Kidney (tissue), 14 donors: Measurements from ENCODE around the gene HK1. TPM values are rescaled to one million over a fixed set of nuclear protein-coding genes. Genes with fewer than 3 reads are reported as not detected.
A peak's percentile ranks its signal among the peaks of the same experiment; 100 is the strongest.

Source experiments
- DNase-seq, 5 donors: peaks; one replicate each; pipeline ENCODE4 v3.0.0-alpha.2; 2013 to 2020
- FAIRE-seq: peaks from 2 replicates; lab custom pipeline; 2012; peaks lifted over from hg19 to GRCh38; lab: Jason Lieb, UNC
- H3K27ac ChIP-seq, 2 donors: one replicate each; pipeline ENCODE4 v1.7.0; 2013; ENCODE audit warnings: low read depth in 2 of 2, low read length in 2 of 2, inconsistent platforms in 1 of 2
- H3K27me3 ChIP-seq: one replicate; pipeline ENCODE4 v1.7.1; 2013; ENCODE audit warnings: low read length, inconsistent platforms; ENCODE audit not compliant: control insufficient read depth, insufficient read depth
- H3K36me3 ChIP-seq, 3 donors: one replicate each; pipeline versions ENCODE4 v1.7.0 to v1.7.1; 2013; ENCODE audit warnings: low read length in 3 of 3, control low read depth in 1 of 3, inconsistent platforms in 1 of 3; ENCODE audit not compliant: insufficient read depth in 3 of 3, control insufficient read depth in 2 of 3
- H3K4me1 ChIP-seq, 3 donors: one replicate each; pipeline versions ENCODE4 v1.7.0 to v1.7.1; 2013; ENCODE audit warnings: low read length in 3 of 3, inconsistent platforms in 1 of 3, low read depth in 1 of 3; ENCODE audit not compliant: control insufficient read depth in 2 of 3, insufficient read depth in 2 of 3
- H3K4me3 ChIP-seq, 3 donors: one replicate each; pipeline versions ENCODE4 v1.7.0 to v1.8.1; 2013; ENCODE audit warnings: low read length in 3 of 3, control low read depth in 1 of 3, inconsistent platforms in 1 of 3
- H3K9ac ChIP-seq, 3 donors: one replicate each; pipeline versions ENCODE4 v1.7.0 to v1.7.1; 2013; ENCODE audit warnings: low read length in 3 of 3, control low read depth in 1 of 3, inconsistent platforms in 1 of 3
- H3K9me3 ChIP-seq, 3 donors: one replicate each; pipeline versions ENCODE4 v1.7.0 to v1.7.1; 2013; ENCODE audit warnings: low read length in 3 of 3, control low read depth in 1 of 3, inconsistent platforms in 1 of 3; ENCODE audit not compliant: control insufficient read depth in 2 of 3, insufficient read depth in 1 of 3
- intact Hi-C: fragments of 100-400 bp; cut with DNase I; formaldehyde crosslinking; loops from one replicate; pipeline ENCODE4 v1.11.1; 2022
- polyA plus RNA-seq: library from polyadenylated mRNA; stranded (reverse); fragments of 350-450 nt; fragmentation: Illumina TruSeq; extraction: RNeasy Lipid Tissue Mini Kit (QIAGEN cat#74804); gene quantifications from one replicate; pipeline ENCODE4 v1.2.3, GENCODE V29; 2014; ENCODE audit warnings: low read depth, low replicate concordance; ENCODE audit not compliant: insufficient read depth
- total RNA-seq: library from RNA; stranded (reverse); fragmentation: NEBNext Ultra II Directional; extraction: Animal tissue kit (Norgen Biotek cat#: 25700); gene quantifications from one replicate; pipeline ENCODE4 v1.2.1, GENCODE V29; 2021
- TF ChIP-seq, protein P1 (sequence below): IDR thresholded peaks from 3 replicates; pipeline ENCODE4 v1.5.1; 2012; ENCODE audit warnings: mild to moderate bottlenecking, moderate library complexity, borderline replicate concordance; ENCODE audit not compliant: insufficient read depth; ENCODE audit errors: extremely low read depth
- donor health status: control.
- donor health status: control.
- donor health status: control.
- donor health status: control.
- donor health status: control.
- donor health status: DM: yes; HTN: yes; CAD: no.
- donor health status: Normal renal cell carcinoma (clear cell type).

The HK1 gene
- total and polyA plus RNA-seq, 2 donors from 2014 or later, result 35.9 to 84.9 TPM

DNA sequence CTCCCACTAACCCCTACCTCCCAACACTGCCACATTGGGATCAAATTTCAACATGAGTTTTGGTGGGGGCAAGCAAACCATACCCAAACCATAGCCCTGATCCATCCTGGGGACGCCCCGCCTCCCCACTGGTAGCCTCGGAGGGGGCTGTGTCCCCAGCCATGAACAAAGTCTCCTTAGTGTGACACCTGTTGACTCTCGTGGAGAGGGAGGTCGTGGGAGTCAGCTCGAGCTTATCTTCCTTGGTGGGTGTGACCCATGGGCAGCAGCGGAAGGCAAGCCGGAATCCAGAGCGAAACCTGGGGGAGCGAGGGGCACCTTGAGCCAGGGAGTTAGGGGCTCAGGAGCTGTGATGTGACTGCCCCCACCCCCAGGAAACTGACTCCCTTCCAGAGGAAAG, 126.5 kb downstream of the HK1 start:
- intact Hi-C loops, result no loop called here
- no peak overlapping the region for H3K9ac ChIP-seq
- TF ChIP-seq, protein P1, sequence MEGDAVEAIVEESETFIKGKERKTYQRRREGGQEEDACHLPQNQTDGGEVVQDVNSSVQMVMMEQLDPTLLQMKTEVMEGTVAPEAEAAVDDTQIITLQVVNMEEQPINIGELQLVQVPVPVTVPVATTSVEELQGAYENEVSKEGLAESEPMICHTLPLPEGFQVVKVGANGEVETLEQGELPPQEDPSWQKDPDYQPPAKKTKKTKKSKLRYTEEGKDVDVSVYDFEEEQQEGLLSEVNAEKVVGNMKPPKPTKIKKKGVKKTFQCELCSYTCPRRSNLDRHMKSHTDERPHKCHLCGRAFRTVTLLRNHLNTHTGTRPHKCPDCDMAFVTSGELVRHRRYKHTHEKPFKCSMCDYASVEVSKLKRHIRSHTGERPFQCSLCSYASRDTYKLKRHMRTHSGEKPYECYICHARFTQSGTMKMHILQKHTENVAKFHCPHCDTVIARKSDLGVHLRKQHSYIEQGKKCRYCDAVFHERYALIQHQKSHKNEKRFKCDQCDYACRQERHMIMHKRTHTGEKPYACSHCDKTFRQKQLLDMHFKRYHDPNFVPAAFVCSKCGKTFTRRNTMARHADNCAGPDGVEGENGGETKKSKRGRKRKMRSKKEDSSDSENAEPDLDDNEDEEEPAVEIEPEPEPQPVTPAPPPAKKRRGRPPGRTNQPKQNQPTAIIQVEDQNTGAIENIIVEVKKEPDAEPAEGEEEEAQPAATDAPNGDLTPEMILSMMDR, result no peak
- FAIRE-seq, result no peak
- no peak overlapping the region for H3K27ac ChIP-seq
- peaks cover 0 to 9% (median 0%) of the 10 kb centered on the region in 3 donors for H3K36me3 ChIP-seq
- no peaks in the 10 kb centered on the region for H3K27me3 ChIP-seq
- H3K4me1 ChIP-seq, result peaks cover 0 to 11% (median 0%) of the 10 kb centered on the region in 3 donors
- no peak for DNase-seq
- H3K9me3 ChIP-seq, result no peaks in the 10 kb centered on the region
- H3K4me3 ChIP-seq, result no peak overlapping the region

DNA sequence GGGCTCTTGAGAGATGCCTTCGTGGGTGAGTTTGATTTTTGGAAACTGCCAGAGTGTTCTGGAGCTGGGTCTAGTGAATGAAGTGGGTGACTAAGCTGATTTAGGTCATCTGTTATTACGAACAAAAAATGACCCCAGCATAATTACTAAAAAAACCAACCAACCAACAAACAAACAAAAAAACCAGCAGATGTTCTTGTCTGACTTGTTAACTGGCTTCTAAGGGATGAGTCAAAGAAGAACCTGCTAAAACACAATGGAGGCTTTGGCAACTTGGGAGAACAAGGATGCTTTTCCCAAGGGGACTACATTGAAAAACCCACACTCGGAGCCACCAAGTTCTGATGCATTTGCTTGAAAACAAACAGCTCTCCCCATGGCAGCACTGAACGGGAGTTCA, 126.9 kb downstream of the HK1 start:
- DNase-seq (no peak), FAIRE-seq (no peak)
- TF ChIP-seq, protein P1, result no peak
- H3K9ac ChIP-seq, result no peak overlapping the region
- H3K27ac ChIP-seq, result no peak overlapping the region
- H3K4me3 ChIP-seq, result no peak overlapping the region
- H3K27me3 ChIP-seq, result no peaks in the 10 kb centered on the region
- H3K36me3 ChIP-seq, result peaks cover 0 to 9% (median 0%) of the 10 kb centered on the region in 3 donors
- intact Hi-C loops, result no loop called here
- peaks cover 0 to 11% (median 0%) of the 10 kb centered on the region in 3 donors for H3K4me1 ChIP-seq
- no peaks in the 10 kb centered on the region for H3K9me3 ChIP-seq

DNA sequence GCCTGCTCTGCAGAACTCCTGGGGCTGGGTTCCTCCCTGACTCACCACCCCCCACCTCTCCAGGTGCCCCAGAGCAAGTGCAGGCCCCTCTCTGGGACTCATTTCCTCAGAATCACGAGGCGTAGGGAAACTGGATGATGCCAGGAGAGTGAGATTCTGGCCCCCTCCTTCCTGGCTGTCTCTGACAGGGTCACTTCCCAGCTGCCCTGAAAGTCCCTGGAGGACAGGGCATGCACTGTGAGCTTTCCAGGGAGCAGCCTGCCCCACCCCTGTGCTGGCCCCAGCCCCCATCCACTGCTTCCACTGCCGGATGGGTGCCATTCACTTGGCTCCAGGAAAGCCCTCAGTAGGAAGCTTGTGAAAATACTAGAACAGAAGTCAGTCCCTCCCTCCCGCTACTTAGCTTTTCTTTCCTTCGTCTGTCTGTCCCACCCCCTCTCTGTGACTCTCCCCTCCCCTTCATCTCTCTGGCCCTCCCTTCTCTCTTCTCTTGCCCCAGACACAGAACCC, 128.1 kb downstream of the HK1 start:
- Histone ChIP-seq H3K9ac (no peak overlapping the region), H3K36me3 (peaks cover 0 to 2% (median 0%) of the 10 kb centered on the region in 3 donors), H3K27ac (peak overlapping the region in 1 of 2 donors; percentile 53), H3K27me3 (no peaks in the 10 kb centered on the region), H3K4me3 (no peak overlapping the region), H3K9me3 (no peaks in the 10 kb centered on the region), H3K4me1 (peaks cover 0 to 11% (median 0%) of the 10 kb centered on the region in 3 donors)
- TF ChIP-seq, protein P1, result no peak
- no peak for FAIRE-seq
- intact Hi-C loops, result no loop called here
- DNase-seq, result peak in 3 of 5 donors; percentile 26 to 90 (median 49)
